CD4-positive, alpha-beta T cell treated with Interleukin-17A for 1 hour (primary cell): Measurements from ENCODE around the gene LIF.

Source experiments
- DNase-seq: peaks from one replicate; pipeline ENCODE4 v3.0.0-alpha.2; 2020

The LIF gene

DNA sequence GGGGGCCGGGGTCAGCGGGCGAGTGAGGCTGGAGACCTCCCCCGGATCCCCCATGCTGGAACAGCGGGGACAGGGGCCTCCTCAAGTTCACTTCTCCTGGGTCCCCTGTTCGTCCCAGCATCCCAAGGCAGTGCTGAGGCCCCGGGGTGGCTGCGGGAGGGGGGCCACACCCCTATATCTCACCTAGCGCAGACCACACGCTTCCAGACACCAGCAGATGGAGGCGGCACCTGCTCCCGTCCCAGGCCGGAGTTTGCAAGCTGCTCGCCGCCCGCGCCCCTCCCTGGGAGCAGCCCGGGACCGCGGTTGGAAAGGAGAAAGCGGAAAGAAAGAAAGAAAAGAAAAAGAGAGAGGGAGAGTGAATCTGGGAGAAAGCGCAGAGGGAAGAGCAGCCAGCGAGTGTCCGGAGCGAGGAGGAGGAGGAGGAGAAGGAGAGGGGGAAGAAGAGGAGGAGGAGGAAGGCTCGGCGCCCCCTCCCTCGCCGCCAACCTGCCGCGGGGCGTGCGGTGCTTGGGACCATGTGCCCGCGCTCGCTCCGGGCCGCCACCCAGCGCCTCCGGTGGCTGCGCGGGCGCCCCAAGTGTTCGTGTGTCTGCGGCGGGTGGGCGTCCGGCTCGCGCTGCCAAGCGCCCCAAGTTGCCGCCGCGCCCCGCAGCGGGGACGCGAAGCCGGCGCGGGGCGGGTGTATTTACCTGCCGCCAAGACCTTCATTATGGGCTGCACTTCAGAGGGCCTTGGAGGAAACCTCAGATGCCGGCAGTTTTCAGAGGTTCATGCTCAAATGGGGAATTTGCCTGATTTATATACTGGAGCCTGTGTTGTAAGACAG lies at the start of gene LIF:
TSS of gene LIF (minus strand) at position 775 of the 829 bp plus-strand sequence. CDS start at position 711, 64 bp downstream.
- DNase-seq: peak; percentile 45

DNA sequence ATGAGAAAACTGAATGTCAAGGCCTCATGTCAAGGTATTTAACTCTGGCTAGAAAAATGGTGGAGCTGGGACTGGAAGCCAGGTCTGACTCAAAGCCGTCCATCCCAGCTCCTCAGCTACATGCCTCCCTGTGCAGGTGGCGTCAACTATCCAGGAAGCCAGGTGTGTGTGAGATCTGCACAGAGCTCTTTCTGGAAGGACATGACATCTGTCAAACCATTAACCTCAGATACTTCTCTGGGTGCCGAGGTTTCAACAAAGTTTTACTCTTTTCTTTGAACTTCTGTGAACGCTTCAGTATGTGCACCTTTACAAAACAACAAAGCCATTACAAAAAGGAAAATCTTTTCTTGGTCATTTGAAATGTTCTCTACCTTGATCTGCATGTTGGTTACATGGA lies 49.8 kb upstream of the LIF start:
- no peak for DNase-seq

DNA sequence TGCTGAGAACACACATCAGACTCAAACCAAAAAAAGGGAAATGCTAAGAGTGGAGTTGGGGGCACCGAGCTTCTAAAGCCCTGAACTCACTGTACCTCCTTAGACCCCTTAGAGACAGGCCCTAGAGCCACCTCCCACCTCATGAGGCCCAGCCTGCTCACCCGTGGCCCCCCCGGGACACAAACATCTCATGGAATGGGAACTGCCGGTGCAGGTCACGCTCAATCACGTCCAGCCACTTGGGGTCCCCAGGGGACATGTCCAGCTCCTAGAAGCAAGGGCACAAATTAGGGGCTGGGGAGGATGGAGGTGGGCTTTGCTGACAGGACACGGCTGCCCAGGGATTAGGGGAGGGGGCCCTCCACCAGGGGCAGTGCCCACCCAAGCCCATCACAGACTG lies 49.0 kb upstream of the LIF start:
- no peak for DNase-seq

DNA sequence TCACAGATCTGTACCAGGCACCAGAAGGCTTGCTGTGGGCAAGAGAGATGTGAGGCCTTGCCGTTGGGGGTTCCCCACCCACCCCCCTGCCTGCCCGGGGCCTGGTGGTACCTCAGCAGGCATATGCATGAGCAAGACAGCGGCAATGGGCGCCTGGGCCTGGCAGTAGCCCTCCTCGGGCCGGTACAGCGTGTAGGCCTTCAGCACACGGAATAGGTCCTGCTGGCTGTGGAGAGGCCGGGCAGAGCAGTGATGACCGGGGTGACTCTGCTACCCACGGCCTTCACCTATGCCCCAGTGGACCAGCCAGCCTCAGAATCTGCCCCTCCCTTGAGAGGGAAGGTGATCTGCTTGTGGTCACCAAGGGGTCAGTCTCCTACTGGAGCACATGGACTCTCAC lies 48.3 kb upstream of the LIF start:
- DNase-seq: no peak

DNA sequence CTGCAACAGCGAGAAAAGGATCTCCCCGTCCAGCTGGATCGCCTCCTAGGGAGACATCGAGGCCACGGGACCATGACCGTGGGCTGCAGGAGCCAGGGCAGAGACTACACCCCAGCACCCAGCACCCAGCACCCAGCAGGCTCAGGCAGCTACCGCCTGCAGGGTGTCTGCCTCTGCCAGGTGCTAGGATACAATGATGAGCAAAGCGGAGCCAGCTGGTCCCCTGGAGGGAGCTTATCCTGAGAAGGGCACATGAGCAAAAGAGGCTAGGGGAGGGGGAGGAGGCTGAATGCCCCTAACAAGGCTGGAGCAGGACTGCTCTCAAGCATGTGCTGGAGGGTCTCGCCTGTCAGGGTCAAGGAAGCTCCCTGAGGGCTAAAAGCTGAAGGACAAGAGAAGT lies 47.5 kb upstream of the LIF start:
- no peak for DNase-seq

DNA sequence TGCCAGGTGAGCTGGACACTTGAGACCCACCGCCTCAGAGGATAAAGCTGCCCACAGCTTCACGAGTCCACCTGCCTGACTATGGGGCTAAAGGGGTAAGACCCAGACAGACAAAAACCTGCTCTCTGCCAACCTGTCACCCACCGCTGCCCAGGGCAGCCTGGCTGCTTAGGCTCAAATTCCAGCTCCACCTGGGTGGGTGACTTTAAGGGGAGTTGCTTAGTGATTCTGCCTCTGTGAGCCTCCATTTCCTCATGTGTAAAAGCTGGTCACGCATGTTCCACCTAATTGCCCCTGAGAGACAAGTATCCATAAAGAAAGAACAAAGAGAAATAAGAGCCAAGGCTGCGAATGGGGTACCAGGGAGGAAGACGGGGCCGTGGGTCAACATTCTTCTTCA lies 46.5 kb upstream of the LIF start:
- DNase-seq: no peak

DNA sequence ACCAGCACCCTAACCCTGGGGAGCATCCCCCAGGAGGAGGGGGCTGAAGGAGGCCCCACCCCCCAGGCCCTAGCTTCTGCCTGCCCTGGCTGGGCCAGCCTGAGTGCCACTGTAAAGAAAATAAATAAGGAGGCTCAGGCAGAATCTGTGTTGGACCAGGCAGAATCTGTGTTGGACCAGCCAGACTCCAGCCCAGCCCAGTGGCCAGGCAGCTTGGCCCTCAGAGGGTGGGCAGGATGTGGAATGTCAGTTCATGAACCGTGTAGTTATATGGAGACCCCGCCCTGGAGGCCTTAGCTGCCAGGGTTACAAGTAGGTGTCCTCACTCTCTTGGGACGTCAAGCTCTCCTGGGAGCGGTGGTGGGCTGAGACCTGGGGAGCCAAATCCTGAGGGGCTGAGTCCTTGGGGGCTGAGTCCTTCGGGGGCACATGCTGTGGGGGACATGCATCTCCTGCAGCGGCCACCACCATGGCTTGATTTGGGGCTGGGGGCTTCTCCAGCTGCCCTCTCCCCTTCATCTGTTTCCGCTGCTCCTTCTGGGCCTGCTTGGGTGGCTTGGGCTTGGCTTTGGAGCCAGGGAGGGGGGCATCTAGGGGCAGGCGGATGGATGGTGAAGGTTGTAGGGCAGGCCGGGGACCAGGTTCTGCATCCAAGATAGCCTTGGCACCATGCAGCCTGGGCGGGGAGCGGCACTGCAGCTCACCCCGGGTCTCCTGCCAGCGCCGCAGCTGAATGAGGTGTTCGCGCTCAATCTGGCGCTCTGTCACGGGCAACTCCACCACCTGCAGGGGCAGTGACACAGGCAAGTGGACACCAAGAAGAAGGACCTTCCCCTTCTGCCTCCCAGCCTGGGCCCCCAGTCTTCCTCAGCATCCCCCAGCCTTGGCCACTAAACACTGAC lies 45.8 kb upstream of the LIF start:
- no peak for DNase-seq

DNA sequence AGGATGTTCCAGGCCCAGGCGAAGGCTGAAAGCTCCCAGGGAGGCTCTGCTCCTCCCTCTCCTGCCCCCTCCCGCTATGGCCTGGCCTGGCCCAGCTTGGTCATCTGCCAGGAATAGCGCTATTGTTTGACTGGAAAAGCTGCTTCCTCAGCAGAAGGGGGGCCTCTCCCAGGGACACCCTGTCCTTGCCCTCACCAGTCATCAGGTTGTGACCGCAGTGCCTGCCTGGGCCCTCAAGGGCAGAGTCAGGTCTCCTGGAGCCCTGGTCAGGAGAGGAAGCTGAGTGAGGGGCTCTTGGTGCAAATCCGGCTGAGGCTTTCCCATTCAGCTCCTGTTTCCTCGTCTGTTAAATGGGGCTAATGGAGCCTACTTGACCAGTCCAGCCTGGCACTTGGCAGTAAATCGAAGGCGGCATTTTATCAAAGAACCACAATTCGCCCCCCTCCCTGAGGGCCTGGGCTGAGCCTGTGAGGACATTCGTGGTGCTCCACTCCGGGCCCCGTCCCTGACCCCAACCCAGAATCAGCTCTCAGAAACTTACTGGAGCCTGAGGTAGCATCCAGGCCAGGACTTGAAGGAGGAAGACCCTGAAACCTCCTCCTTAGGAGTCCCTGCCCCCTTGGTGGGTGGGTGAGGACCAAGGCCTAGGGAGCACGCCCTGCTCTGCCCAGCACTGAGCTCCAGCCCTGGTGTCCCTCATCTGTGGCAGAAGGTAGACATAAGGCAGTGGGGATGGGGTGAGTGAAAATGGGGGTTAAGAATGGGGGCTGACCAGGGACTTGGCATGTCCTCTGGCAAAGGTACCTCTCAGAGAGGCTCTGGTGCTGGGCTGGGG lies 44.7 kb upstream of the LIF start:
- DNase-seq: no peak

DNA sequence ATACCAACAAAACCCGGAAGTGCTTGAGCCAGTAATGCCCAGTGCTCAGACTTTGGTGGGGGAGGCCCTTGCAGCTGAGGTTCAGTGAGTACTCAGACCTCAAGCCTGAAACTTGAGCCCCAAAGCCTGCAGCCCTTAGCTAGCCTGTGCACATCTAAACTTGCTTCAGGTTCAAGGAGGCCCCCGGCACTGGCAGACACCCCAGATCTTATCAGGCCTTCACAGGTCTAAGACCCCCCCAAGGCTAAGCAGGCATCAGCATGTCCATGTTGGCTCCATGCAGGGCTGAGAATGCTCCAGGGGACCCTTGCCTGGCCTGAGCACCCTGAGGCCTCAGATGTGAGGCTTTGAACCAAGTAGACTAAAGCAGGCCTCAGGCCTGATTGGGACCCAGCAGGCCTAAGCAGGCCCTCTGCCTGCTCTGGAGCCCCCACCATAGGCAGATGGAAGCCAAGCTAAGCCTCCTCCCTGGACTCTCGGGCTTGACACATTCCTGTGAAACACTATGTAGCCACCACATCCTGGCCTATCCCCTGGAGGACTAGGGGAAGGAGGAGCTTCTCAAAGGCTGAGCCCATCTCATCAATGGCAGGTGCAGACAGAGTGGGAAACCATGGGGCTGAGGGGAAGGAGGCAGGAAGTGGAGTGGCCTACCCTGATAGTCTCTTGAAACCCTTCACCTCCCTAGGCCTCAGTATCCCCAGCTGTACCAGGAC lies 43.9 kb upstream of the LIF start:
- no peak for DNase-seq

DNA sequence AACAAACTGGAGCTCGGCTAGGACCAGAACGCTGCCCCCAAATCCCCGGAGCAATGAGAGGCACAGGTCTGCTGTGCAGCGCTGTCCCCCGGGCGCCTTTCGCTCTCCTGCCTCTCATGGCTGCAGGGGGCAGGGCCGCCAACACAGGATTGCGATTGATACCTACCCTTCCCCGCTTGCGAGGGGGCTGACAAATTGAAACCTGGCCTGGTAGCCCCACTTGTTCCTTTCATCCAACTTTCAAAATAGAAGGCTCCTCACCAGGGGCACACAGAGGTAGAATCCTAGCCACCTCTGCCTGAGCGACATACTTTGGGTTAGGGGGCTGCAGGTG lies 43.4 kb upstream of the LIF start:
- no peak for DNase-seq

DNA sequence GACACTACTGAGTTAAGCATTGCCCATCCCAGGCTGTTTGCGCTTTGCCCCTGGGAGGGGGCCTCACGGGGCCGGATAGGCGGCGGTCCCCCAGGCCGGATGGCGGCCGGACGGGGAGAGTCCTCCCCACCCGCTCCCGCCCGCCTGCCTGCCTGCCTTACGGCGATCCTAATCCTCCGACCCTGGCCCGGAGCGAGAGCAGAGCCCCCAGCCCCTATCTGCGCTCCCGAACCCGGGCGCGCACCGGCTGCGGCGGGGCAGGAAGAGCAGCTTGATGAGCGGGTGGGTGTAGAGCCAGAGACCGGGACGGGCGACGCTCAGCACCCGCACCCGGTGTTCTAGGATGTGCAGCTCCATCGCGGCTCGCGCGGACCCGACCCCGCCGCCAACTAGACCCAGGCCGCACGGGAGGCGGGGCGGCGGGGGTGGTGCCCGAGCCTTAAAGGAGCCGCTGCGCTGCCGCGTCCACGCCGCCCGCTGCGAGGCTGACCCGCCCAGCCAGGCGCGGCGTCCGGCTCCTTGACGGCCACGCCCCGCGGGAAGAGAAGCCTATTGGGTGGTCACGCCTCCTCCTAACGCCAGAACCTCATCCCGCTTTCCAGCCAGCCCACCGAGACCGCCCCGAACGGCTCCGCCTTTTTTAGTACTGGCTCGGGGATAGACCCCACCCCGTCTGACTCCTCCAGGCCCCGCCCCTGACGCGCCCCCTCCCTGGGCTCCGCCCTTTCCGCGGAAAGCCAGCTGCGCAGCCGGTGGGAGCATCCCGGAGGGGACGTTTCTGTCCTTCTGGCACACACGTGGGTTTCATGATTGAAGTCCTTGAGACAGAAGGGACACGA lies 42.8 kb upstream of the LIF start, which contains the start of gene CASTOR1:
TSS of gene CASTOR1 (minus strand) at position 365 of the 839 bp plus-strand sequence. CDS start at position 357, 8 bp downstream.
- DNase-seq: peak; percentile 90

DNA sequence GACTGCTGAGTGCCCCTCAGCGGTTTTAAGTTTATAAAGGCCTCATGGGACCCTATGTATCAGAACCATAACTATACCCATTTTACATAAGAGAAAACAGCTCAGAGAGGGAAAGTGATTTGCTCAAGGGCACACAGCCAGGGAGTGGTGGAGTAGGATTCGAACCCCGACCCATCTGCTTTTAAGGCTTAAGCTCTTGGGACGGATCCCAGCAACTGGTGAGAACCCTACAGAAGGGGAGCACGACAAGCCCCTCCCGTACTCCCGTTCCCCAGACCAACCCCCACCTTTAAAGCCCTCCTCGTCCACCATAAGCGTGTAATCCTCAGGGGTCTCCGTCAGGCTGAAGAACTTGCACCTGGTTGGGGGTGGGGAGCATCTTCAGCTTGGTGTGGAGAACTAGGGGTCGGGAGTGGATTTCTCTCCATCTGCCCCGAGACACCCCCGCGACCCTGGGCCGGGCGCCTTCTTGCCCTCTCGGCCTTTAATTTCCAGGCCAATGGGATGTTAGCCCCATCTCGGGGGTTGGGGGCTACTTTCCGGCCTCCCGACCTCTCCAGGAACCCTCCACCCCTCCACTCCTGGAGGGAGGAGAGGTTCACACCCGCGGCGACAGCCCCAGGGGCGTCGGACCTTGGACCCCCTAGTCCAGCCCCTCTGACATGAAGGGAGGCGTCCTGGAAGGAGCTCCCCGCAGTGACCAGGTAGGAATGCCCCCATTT lies 42.0 kb upstream of the LIF start:
- DNase-seq: no peak

DNA sequence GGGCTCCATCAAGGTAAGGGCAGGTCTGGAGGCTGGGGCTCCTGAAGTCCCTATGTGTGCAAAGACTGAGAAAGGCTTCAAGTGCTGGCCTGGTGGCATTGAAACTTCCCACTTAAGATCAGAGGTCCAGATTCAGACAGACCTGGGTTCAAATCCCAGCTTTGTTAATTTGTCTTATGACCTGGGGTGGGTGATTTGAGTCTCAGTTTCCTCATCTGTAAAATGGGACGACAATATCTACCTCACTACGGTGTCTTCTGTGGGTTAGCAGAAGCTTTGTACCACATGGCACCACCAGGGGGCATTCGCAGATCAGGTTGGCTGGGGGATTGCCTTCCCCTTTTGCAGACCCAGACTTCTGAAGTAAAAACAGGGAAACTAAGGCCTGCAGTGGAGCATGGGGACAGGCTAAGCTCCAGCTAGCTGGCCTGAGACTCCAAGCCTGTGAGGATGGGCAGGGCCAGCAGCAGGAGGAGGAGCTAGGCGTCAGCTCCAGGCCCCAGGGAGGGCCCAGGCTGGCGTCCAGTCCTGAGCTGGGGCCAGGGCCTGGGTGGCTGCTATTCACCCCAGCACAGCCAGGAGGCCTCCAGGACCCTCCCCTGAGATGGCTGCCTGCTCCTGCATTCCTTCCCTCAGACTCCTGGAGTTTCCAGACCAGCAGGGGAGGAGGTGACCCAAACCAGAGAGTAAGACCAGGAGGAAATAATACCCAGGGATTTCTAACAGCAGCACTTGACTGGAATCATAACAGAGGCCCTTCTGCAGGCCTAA lies 41.3 kb upstream of the LIF start:
- peak; percentile 91 for DNase-seq

DNA sequence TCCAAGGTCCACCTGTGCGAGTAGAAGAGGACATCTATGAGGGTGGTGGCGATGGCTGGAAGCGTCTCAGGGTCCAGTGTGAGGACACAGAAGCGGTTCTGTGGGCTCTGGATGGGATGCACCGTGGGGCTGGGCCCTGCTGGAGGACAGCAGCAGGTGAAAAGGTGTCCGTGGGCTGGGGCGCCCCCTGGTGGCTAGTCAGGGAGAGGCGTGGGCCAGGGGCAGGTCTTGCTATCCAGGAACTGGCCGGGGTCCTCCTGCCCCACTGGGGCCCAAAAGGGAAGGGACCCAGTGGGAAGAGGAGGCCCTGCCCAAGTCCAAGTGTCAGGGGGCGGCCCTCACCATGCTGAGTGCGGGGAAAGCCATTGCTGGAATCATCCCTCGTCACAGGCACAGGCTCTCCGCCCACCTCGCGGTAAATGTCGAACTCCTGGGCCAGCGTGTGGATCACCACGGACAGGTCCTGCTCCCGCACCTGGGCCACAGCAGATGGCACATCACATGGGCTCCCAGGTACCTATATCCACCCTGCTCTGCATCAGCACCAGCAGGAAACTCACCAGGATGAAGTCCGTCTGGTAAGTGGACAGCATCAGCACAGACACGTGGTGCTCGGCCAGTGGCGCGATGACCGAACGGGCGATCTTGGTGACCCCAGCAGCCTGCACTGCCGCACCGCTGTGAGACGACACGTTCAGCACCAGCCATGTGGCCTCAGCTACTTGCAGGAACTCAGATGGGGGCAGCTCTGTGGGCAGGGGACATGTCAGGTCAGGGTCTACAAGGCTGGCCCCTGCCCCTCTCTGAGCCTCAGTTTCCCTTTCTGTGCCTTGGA lies 40.5 kb upstream of the LIF start:
- DNase-seq: peak; percentile 87

DNA sequence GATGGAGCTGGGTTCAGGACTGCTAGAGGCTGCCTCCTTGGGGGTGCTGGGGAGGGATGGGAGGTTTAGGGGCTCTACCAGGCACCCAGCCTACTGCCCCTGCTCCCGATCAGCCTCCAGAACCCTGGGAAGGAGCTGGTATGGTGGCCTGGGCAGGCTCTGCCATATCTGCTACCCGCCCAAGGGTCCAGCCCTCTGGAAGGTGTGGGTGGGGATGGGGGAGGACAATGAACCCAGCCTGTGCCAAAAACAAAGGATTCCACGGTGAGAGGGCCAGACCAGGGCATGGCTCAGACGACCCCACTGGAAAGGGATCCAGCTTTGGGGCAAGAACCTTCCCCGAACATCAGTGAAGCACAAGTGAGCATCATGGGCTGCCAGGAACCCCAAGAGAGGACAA lies 39.8 kb upstream of the LIF start:
- no peak for DNase-seq

DNA sequence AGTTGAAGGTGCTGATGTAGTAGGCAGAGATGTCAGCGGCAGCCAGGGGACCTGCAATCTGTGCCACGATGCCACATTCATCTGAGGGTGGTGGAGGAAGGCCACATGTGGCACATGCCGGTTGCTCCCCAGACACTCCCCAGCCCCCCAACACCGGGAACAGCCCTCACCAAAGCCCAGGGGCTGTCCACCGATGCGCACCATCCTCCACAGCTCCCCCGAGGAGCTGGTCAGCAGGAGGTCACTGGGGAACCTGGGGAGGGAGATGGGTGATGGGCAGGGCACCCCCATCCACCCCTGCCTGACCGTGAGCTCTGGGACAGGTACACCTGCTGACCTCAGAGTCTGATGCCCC lies 39.3 kb upstream of the LIF start:
- DNase-seq: no peak

DNA sequence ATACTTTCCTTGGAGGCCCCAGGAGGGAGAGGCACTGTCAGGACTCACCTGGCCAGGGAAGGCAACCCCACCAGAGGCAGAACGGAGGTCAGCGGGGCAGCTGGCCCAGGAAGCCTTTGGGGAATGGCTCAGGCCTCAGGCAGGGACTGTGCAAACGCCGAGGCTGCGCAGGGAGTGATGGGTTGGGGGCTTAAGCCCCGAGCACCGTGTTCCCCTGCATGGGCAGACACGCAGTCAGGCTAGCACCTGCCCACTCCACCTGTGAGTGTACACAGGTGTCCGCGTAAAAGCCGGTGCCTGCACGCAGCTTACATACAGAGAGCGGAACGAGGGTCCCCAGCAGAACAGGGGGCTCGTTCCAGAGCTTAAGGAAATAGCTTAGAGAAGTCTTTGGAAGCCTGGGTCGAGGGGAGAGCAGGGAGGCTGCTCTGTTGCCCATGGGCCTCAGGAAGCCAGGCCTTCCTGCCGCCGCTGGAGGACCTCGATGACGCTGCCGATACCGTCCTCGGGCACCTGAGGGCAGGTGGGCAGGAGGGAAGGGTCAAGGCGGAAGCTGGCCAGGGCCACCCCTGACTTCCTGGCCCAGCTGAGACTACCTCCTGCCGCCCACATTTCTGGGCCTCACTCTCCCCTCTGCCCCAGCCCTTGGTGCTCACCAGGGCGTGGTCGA lies 38.8 kb upstream of the LIF start:
- DNase-seq: no peak

DNA sequence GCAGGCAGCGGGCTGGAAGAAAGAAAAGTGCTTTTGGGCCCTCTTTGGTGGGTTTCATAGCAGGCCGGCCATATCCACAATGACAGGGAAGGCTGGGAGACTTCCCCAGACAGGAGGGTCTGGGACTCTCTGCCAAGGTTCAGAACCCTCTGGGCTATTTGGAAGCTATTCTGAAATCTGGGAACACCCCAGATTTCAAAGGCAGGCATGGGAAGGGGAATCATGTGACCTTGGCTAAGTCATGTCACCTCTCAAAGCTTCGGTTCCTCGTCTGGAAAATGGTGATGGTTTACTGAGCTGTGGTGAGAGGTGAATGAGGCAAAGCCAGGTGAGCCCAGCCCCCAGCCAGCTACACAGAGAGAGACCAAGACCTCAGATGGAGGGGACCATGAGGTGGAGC lies 38.1 kb upstream of the LIF start:
- DNase-seq: no peak

DNA sequence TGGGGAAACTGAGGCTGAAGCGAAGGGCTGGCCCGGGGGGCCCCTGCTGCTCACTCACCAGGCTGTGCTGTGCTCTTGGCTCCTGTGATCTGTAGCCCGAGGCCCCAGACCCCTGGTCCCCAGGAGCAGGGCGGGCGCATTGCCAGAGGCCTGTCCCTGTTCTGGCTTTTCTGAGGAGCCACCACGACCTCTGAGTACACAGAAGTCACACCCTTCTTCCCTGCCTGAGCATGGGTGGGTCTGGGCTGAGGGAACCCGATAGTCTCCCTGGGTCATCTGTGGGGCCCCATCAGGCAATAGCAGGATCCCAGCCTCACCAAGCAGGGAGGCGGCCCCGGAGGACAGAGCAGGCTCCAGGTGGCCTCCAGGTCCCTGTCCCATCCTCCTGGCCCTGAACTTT lies 37.6 kb upstream of the LIF start:
- DNase-seq: no peak
